ENCODE measurements around the gene ANKRD13D.

DNA sequence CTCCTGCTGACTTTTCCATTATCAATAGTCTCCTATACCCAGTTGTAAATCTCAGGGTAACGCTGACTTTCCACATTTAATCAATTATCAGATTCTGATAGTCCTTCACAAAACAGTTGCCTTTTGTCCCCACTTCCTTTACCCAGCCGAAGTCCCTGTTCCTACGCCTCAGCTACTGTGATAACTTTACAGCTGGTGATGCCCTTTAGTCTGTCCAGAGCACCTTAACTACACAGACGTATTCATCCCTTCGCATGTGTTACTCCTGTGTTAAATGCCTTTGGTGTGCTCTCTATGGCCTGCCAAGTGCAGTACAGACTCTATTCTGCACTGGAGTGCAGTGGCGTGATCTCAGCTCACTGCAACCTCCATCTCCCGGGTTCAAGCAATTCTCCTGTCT lies 34.4 kb downstream of the ANKRD13D start:
- TF ChIP-seq, protein P1, sequence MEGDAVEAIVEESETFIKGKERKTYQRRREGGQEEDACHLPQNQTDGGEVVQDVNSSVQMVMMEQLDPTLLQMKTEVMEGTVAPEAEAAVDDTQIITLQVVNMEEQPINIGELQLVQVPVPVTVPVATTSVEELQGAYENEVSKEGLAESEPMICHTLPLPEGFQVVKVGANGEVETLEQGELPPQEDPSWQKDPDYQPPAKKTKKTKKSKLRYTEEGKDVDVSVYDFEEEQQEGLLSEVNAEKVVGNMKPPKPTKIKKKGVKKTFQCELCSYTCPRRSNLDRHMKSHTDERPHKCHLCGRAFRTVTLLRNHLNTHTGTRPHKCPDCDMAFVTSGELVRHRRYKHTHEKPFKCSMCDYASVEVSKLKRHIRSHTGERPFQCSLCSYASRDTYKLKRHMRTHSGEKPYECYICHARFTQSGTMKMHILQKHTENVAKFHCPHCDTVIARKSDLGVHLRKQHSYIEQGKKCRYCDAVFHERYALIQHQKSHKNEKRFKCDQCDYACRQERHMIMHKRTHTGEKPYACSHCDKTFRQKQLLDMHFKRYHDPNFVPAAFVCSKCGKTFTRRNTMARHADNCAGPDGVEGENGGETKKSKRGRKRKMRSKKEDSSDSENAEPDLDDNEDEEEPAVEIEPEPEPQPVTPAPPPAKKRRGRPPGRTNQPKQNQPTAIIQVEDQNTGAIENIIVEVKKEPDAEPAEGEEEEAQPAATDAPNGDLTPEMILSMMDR (conservative IDR thresholded peaks at IDR 0.05) = no peak
- no peak for TF ChIP-seq ZFX (IDR thresholded peaks at IDR 0.05)

Measured in C4-2B (cell line).